PC-9 (cell line): ENCODE data around the gene FGF14.

Experiments
- CTCF ChIP-seq: fragments of 200-600 bp; sonication (generic); conservative IDR thresholded peaks from 2 replicates; pipeline ENCODE4 v1.6.1; 2017; ENCODE audit warnings: mixed run types, antibody characterized with exemption, mild to moderate bottlenecking, moderate library complexity
- EZH2 ChIP-seq: fragments of 200-600 bp; sonication (generic); IDR thresholded peaks from 2 replicates; pipeline ENCODE4 v1.8.0; 2017; ENCODE audit warnings: antibody characterized with exemption, low read depth

- TF ChIP-seq CTCF (no peak), EZH2 (no peak)
Observed at GRCh38 chr13:101686003-101686402, 715.8 kb downstream of the FGF14 start.
